LNCaP clone FGC (cell line): Measurements from ENCODE around the gene IFT43.

Experiments
- DNase-seq: peaks from one replicate; pipeline ENCODE4 v3.0.0-alpha.2; 2011; ENCODE audit warnings: low read depth
- H3K4me3 ChIP-seq: 2 replicates; pipeline ENCODE4 v1.5.1; 2011; ENCODE audit warnings: mild to moderate bottlenecking, low read depth, low read length, control low read depth
- CTCF ChIP-seq: IDR thresholded peaks from 2 replicates; pipeline ENCODE4 v1.5.1; 2012; ENCODE audit warnings: mild to moderate bottlenecking; ENCODE audit not compliant: control insufficient read depth, insufficient read depth; ENCODE audit errors: extremely low read depth

IFT43 gene

GRCh38 chr14:75960231-75960630, 25.3 kb upstream of the IFT43 start:
- no peak overlapping the region for H3K4me3 ChIP-seq
- TF ChIP-seq CTCF, result no peak
- no peak for DNase-seq

GRCh38 chr14:75961662-75962061, 23.9 kb upstream of the IFT43 start:
- TF ChIP-seq CTCF, result no peak
- no peak overlapping the region for H3K4me3 ChIP-seq
- DNase-seq, result no peak

GRCh38 chr14:75967866-75968265, 17.7 kb upstream of the IFT43 start:
- no peak for DNase-seq
- no peak for TF ChIP-seq CTCF
- H3K4me3 ChIP-seq, result no peak overlapping the region

- H3K4me3 ChIP-seq, result no peak overlapping the region
- no peak for TF ChIP-seq CTCF
- no peak for DNase-seq
Observed at GRCh38 chr14:75968456-75968855, 17.1 kb upstream of the IFT43 start.

GRCh38 chr14:75969126-75969525, 16.4 kb upstream of the IFT43 start:
- TF ChIP-seq CTCF, result no peak
- H3K4me3 ChIP-seq, result no peak overlapping the region
- DNase-seq, result no peak

GRCh38 chr14:75969891-75970290, 15.7 kb upstream of the IFT43 start:
- H3K4me3 ChIP-seq, result no peak overlapping the region
- TF ChIP-seq CTCF, result no peak
- no peak for DNase-seq

- no peak for TF ChIP-seq CTCF
- H3K4me3 ChIP-seq, result no peak overlapping the region
- DNase-seq, result no peak
Observed at GRCh38 chr14:75970989-75971388, 14.6 kb upstream of the IFT43 start.
